SU-DHL-6 (cell line): ENCODE results near the gene CCDC9B.

Source experiments
- H2AFZ ChIP-seq: fragments of 200-600 bp; sonication (generic); 2 replicates; pipeline ENCODE4 v1.6.1; 2014; ENCODE audit warnings: low read depth, mild to moderate bottlenecking, moderate library complexity, mixed read lengths, antibody characterized with exemption, low read length; ENCODE audit not compliant: severe bottlenecking
- H3F3A ChIP-seq: fragments of 200-600 bp; shearing (Covaris generic); 2 replicates; pipeline ENCODE4 v1.6.0; 2016; ENCODE audit warnings: antibody characterized with exemption, mild to moderate bottlenecking; ENCODE audit not compliant: insufficient read depth
- H3K27ac ChIP-seq: fragments of 200-600 bp; sonication (generic); 2 replicates; pipeline ENCODE4 v1.5.1; 2016; ENCODE audit warnings: low read depth, mild to moderate bottlenecking, low read length, moderate library complexity, mixed read lengths
- H3K27me3 ChIP-seq: fragments of 200-600 bp; sonication (generic), shearing (Covaris generic); 2 replicates; pipeline ENCODE4 v1.6.0; 2014; ENCODE audit warnings: mild to moderate bottlenecking, low read length
- H3K36me3 ChIP-seq: fragments of 200-600 bp; sonication (generic); 2 replicates; pipeline ENCODE4 v1.6.1; 2014; ENCODE audit warnings: mild to moderate bottlenecking, low read length, mixed read lengths
- H3K4me2 ChIP-seq: fragments of 300-600, 200-600 bp; shearing (Covaris generic), sonication (generic); 2 replicates; pipeline ENCODE4 v1.6.0; 2014; ENCODE audit warnings: low read length, low read depth, mild to moderate bottlenecking; ENCODE audit not compliant: poor library complexity, severe bottlenecking
- H3K4me3 ChIP-seq: fragments of 200-600 bp; sonication (generic); 2 replicates; pipeline ENCODE4 v1.5.1; 2014; ENCODE audit warnings: antibody characterized with exemption, low read length, mild to moderate bottlenecking, mixed read lengths; ENCODE audit not compliant: insufficient read depth, poor library complexity, severe bottlenecking
- H3K79me2 ChIP-seq: fragments of 200-600 bp; sonication (generic); 2 replicates; pipeline ENCODE4 v1.6.1; 2014; ENCODE audit warnings: mild to moderate bottlenecking, low read length, moderate library complexity; ENCODE audit not compliant: insufficient read depth
- H3K9ac ChIP-seq: fragments of 200-600 bp; sonication (generic); 2 replicates; pipeline ENCODE4 v1.7.0; 2014; ENCODE audit warnings: mild to moderate bottlenecking, low read length
- H3K9me2 ChIP-seq: fragments of 200-600 bp; sonication (generic); replicated peaks from 2 replicates; pipeline ENCODE4 v1.6.1; 2014; ENCODE audit warnings: low read length; ENCODE audit not compliant: insufficient read depth
- H3K9me3 ChIP-seq: fragments of 200-600 bp; sonication (generic); 2 replicates; pipeline ENCODE4 v1.6.1; 2014; ENCODE audit warnings: low read length, mixed read lengths; ENCODE audit not compliant: insufficient read depth
- H4K20me1 ChIP-seq: fragments of 200-600 bp; sonication (generic); 2 replicates; pipeline ENCODE4 v1.6.1; 2014; ENCODE audit warnings: low read depth, mild to moderate bottlenecking, antibody characterized with exemption, low read length, moderate library complexity, mixed read lengths
- EZH2phosphoT487 ChIP-seq: fragments of 200-600 bp; sonication (generic), shearing (Covaris generic); conservative IDR thresholded peaks from 2 replicates; pipeline ENCODE4 v1.6.1; 2018; ENCODE audit warnings: mild to moderate bottlenecking, antibody characterized with exemption, low read length, moderate library complexity, mixed read lengths
- TF ChIP-seq, protein P1 (sequence below): fragments of 200-600 bp; sonication (generic); IDR thresholded peaks from one replicate; pipeline ENCODE4 v1.5.1; 2017; ENCODE audit warnings: antibody characterized with exemption, mild to moderate bottlenecking, low read length, moderate library complexity; ENCODE audit not compliant: insufficient read depth, poor library complexity, severe bottlenecking

CCDC9B gene

DNA sequence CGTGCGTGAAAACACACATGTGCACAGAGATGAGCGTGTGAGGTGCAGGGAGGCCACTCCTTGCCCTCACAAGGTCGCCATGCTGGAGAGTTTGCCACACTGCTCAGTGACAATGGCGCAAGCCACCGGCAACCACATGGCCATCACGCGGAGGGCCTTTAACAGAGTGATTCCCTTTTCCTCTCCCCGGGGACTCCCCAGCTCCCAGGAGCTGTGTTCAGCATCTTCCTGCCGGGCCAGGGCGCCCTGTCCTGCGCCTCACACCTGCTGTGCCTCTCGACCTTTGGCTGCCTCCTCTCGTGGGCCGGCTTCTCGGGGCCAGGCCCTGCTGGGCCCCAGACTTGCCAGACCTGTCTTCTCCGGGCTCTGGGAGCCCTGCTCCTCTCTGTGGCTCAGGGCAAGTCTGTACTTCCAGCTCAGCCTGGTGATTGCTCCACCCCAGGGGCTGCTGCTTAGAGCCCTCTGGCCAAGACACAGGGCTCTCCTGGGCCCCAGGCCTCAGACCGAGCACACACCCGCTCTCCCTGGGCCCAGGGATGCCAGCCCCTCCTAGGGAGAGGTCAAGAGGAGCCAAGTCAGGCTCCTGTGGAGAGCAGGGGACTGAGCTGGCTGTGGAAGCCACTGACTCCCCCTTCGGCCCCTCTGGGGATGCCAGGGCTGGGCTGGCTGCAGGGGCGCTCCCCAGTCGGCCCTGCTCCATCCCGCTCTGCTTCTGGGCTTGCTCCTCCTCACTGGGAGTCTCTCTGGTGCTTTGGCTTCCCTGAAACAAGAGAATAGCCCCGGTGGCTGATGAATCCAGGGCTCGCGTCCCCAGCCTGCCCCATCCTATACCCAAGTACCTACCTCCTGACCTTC is 5.6 kb downstream of the CCDC9B start:
- H3K27me3 ChIP-seq, result no peaks in the 10 kb centered on the region
- no peaks in the 10 kb centered on the region for H4K20me1 ChIP-seq
- no peak for TF ChIP-seq EZH2phosphoT487
- TF ChIP-seq, protein P1, sequence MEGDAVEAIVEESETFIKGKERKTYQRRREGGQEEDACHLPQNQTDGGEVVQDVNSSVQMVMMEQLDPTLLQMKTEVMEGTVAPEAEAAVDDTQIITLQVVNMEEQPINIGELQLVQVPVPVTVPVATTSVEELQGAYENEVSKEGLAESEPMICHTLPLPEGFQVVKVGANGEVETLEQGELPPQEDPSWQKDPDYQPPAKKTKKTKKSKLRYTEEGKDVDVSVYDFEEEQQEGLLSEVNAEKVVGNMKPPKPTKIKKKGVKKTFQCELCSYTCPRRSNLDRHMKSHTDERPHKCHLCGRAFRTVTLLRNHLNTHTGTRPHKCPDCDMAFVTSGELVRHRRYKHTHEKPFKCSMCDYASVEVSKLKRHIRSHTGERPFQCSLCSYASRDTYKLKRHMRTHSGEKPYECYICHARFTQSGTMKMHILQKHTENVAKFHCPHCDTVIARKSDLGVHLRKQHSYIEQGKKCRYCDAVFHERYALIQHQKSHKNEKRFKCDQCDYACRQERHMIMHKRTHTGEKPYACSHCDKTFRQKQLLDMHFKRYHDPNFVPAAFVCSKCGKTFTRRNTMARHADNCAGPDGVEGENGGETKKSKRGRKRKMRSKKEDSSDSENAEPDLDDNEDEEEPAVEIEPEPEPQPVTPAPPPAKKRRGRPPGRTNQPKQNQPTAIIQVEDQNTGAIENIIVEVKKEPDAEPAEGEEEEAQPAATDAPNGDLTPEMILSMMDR, result no peak
- no peak overlapping the region for H3K27ac ChIP-seq
- no peak overlapping the region for H3K9ac ChIP-seq
- H3F3A ChIP-seq, result no peaks in the 10 kb centered on the region
- H3K79me2 ChIP-seq, result no peaks in the 10 kb centered on the region
- no peaks in the 10 kb centered on the region for H3K9me2 ChIP-seq
- H3K4me2 ChIP-seq, result no peak overlapping the region
- no peak overlapping the region for H2AFZ ChIP-seq
- no peak overlapping the region for H3K4me3 ChIP-seq
- no peaks in the 10 kb centered on the region for H3K36me3 ChIP-seq
- H3K9me3 ChIP-seq, result no peaks in the 10 kb centered on the region

DNA sequence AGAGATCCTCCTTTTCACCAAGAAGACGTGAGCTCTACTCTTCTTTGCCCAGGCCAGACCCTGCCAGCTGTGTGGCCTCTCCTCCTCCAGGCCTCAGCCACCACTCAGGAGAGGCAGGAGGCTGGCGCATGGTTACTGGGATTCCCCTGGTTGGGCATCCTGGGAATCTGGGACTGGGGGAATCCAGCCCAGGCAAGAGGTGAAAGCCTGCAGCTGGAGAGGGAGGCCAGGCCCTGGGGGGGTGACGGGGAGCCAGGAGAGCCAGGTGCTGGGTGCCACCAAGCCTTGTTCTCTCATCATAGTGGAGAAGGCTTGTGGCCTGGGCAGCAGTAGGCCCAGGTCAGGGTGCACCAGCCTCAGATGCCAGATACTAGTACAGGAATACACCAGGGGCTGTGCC is 6.2 kb downstream of the CCDC9B start:
- no peak for TF ChIP-seq EZH2phosphoT487
- TF ChIP-seq, protein P1, result no peak
- Histone ChIP-seq H3K27ac (no peak overlapping the region), H3K4me3 (no peak overlapping the region), H3K79me2 (no peaks in the 10 kb centered on the region), H3K9me3 (no peaks in the 10 kb centered on the region), H3K9ac (no peak overlapping the region), H3K4me2 (no peak overlapping the region), H3K36me3 (no peaks in the 10 kb centered on the region), H4K20me1 (no peaks in the 10 kb centered on the region), H2AFZ (no peak overlapping the region), H3K9me2 (no peaks in the 10 kb centered on the region), H3K27me3 (no peaks in the 10 kb centered on the region), H3F3A (no peaks in the 10 kb centered on the region)

DNA sequence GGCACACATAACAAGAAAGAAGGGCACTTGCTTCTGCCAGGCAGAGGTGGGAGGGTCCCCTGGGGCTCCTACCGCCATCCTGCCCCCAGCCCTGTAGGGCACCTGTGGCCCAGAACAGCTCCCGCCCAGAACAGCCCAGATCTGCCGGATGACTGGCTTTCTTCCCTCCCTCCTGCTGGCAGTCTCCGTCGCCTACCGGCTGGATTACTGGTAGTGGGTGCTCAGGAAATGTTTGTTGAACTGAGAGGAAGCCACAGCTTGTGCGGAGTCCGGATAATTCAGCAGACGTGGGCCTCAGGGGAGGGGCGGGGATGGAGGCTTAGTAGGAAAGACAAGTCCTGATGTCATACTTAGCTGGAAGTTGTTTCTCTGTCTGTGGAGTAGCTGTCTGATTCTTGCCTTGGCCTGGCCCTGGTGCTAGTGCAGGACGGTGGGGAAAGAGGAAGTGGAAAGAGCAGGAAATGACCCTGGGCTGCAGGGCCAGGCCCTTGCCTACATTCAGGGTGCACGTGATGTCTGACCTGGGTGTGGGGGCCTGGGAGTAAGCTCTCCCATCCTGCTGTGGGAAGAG is 6.7 kb downstream of the CCDC9B start:
- Histone ChIP-seq H2AFZ (no peak overlapping the region), H3K4me2 (no peak overlapping the region), H3K79me2 (no peaks in the 10 kb centered on the region), H4K20me1 (no peaks in the 10 kb centered on the region), H3K4me3 (no peak overlapping the region), H3K9ac (no peak overlapping the region), H3K27ac (no peak overlapping the region), H3K36me3 (no peaks in the 10 kb centered on the region), H3K9me3 (no peaks in the 10 kb centered on the region), H3F3A (no peaks in the 10 kb centered on the region), H3K27me3 (no peaks in the 10 kb centered on the region), H3K9me2 (no peaks in the 10 kb centered on the region)
- TF ChIP-seq, protein P1, result no peak
- no peak for TF ChIP-seq EZH2phosphoT487
